ENCODE data around the gene ADGRB2.

DNA sequence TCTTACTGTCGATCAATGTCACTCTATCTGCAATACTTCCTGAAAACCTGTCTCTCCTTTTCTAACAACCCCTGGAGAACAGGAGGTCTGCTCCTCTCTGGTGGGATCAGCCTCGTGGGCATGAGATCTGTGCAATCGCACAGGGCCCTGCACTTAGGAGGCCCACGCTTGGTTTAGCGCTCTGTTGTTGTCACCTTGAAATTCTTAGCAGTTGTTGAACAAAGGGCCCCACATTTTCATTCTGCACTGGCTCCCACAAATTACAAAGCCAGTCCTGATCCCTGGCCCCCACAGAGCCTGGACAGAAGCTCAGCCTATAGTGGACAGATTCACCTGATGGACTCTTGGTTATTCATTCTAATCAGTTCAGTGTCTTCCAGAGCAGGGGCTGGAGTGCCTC is 33.1 kb upstream of the ADGRB2 start:
- TF ChIP-seq, protein P1, sequence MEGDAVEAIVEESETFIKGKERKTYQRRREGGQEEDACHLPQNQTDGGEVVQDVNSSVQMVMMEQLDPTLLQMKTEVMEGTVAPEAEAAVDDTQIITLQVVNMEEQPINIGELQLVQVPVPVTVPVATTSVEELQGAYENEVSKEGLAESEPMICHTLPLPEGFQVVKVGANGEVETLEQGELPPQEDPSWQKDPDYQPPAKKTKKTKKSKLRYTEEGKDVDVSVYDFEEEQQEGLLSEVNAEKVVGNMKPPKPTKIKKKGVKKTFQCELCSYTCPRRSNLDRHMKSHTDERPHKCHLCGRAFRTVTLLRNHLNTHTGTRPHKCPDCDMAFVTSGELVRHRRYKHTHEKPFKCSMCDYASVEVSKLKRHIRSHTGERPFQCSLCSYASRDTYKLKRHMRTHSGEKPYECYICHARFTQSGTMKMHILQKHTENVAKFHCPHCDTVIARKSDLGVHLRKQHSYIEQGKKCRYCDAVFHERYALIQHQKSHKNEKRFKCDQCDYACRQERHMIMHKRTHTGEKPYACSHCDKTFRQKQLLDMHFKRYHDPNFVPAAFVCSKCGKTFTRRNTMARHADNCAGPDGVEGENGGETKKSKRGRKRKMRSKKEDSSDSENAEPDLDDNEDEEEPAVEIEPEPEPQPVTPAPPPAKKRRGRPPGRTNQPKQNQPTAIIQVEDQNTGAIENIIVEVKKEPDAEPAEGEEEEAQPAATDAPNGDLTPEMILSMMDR (IDR thresholded peaks at IDR 0.05), result no peak
- no peak for TF ChIP-seq POLR2AphosphoS5 (IDR thresholded peaks at IDR 0.05)
- no peak for TF ChIP-seq POLR2A (IDR thresholded peaks at IDR 0.05)

Data from upper lobe of left lung (tissue), 4 donors.